ENCODE measurements around the gene TRIM2. TPM values are rescaled to one million over a fixed set of nuclear protein-coding genes. Genes with fewer than 3 reads are reported as not detected.
A peak's percentile ranks its signal among the peaks of the same experiment; 100 is the strongest.

The TRIM2 gene
- total and polyA plus RNA-seq, 10 of the 15 experiments (the other 5 are each of a cell fraction or from before 2014, with no cell fraction given): 0.06 to 0.19 (median 0.15) TPM; not detected in 3

- TF ChIP-seq CHD2 (IDR thresholded peaks at IDR 0.05; ENCODE audit: borderline replicate concordance, low read depth, low read length) (peak; percentile 47; the same call in 1 of the 2 replicates), POU2F2 (IDR thresholded peaks at IDR 0.05; ENCODE audit: borderline replicate concordance, low read depth, low read length) (0 out of 3 replicates have a peak, but pooled peaks have one; percentile 25), BCL3 (IDR thresholded peaks at IDR 0.05; ENCODE audit: borderline replicate concordance, insufficient read depth, low read depth, low read length, poor library complexity, severe bottlenecking) (no peak), CHD4 (IDR thresholded peaks at IDR 0.05) (no peak), MEF2B (IDR thresholded peaks at IDR 0.05; ENCODE audit: partially characterized antibody, poor library complexity, severe bottlenecking) (peak; percentile 24), PAX5 (IDR thresholded peaks at IDR 0.05; ENCODE audit: borderline replicate concordance, low read depth, low read length) (peak; percentile 88)
- TF ChIP-seq, protein P1, sequence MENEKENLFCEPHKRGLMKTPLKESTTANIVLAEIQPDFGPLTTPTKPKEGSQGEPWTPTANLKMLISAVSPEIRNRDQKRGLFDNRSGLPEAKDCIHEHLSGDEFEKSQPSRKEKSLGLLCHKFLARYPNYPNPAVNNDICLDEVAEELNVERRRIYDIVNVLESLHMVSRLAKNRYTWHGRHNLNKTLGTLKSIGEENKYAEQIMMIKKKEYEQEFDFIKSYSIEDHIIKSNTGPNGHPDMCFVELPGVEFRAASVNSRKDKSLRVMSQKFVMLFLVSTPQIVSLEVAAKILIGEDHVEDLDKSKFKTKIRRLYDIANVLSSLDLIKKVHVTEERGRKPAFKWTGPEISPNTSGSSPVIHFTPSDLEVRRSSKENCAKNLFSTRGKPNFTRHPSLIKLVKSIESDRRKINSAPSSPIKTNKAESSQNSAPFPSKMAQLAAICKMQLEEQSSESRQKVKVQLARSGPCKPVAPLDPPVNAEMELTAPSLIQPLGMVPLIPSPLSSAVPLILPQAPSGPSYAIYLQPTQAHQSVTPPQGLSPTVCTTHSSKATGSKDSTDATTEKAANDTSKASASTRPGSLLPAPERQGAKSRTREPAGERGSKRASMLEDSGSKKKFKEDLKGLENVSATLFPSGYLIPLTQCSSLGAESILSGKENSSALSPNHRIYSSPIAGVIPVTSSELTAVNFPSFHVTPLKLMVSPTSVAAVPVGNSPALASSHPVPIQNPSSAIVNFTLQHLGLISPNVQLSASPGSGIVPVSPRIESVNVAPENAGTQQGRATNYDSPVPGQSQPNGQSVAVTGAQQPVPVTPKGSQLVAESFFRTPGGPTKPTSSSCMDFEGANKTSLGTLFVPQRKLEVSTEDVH (IDR thresholded peaks at IDR 0.05; ENCODE audit: low read depth, partially characterized antibody): no peak
Measured at GRCh38 chr4:153204728-153205648, 745 bp downstream of the TRIM2 start (continued).
